Effector memory CD4-positive, alpha-beta T cell (primary cell): ENCODE data around the gene GPR162.
"Not testable (repeated sequence)": the region's sequence is repeated elsewhere in the genome, so short reads cannot be mapped to it uniquely, and the experiment has no call there.

Experiments
- DNase-seq, 3 donors: peaks; one replicate each; pipeline ENCODE4 v3.0.0-alpha.2; 2020
- H3K27ac ChIP-seq: 2 replicates; pipeline ENCODE4 v1.7.0; 2013; ENCODE audit warnings: mild to moderate bottlenecking, low read length, moderate library complexity; ENCODE audit not compliant: insufficient read depth, poor library complexity, severe bottlenecking
- H3K27me3 ChIP-seq: replicated peaks from 2 replicates; pipeline ENCODE4 v1.7.0; 2013; ENCODE audit warnings: mild to moderate bottlenecking, low read length; ENCODE audit not compliant: insufficient read depth, control insufficient read depth, poor library complexity, severe bottlenecking
- H3K36me3 ChIP-seq: 2 replicates; pipeline ENCODE4 v1.7.0; 2013; ENCODE audit warnings: mild to moderate bottlenecking, low read length, moderate library complexity; ENCODE audit not compliant: control insufficient read depth, insufficient read depth
- H3K4me1 ChIP-seq: 2 replicates; pipeline ENCODE4 v1.7.0; 2013; ENCODE audit warnings: low read length, mild to moderate bottlenecking; ENCODE audit not compliant: control insufficient read depth, insufficient read depth, poor library complexity, severe bottlenecking
- H3K4me3 ChIP-seq: 2 replicates; pipeline ENCODE4 v1.7.0; 2013; ENCODE audit warnings: low read length, low read depth, mild to moderate bottlenecking; ENCODE audit not compliant: insufficient read depth, poor library complexity, severe bottlenecking
- H3K9me3 ChIP-seq: 2 replicates; pipeline ENCODE4 v1.7.0; 2013; ENCODE audit warnings: mild to moderate bottlenecking, low read length, moderate library complexity; ENCODE audit not compliant: control insufficient read depth

Gene GPR162

GRCh38 chr12:6872073-6873048 is 50.7 kb downstream of the GPR162 start:
- H3K4me1 ChIP-seq: peaks cover 38% of the 10 kb centered on the region
- peak overlapping the region; percentile 82 for H3K27ac ChIP-seq
- H3K27me3 ChIP-seq: no peaks in the 10 kb centered on the region
- H3K36me3 ChIP-seq: peaks cover 12% of the 10 kb centered on the region
- DNase-seq: peak; percentile 66 to 75 (median 71)
- no peaks in the 10 kb centered on the region for H3K9me3 ChIP-seq
- H3K4me3 ChIP-seq: peak overlapping the region; percentile 83

DNA sequence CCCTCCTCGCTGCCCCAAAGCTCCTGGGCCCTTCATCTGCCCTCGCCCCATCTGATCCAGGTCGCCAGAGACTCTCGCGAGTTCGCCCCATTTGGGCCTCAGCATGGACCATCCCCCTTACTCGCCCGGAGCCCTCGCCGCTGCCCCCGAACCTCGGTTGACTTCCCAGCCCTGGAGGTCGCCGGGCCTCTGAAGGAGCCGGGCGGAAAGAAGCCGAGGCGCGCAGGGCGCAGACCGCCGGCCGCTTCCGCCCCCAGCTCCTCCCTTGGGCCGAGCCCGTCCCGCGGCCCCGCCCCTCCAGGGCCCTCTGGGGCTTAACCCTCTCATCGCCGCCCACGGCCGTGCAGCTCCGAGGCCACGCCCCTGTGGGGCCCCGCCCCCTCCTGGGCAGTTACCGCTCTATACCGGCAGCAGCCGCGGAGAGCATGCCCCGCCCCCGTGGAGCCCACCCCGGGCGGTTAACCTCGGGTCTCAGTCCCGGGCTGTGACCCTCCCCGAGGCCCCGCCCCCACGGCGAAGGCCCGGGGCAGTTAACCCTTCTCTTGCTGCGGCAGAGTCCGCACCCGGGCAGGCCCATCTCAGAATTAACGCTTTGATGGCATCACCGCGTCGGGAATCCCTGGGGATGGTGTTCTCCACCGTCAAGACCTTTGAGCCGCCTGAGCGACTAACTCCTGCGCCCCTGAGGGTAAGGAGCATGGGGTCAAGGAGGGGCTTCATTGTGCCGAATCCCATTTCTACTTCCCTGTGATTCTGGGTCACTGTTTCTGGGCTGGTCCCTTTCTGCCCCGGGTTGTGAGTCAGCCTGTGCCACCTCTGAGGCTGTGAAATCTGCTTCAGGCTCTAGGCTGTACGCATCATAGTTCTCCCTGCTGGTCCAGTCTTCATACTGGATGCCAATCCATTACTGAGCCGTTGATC is 51.7 kb downstream of the GPR162 start, which contains the start of gene SPSB2:
SPSB2 (minus strand) TSS at position 210 of the 921 bp plus-strand sequence. CDS start 402 bp downstream, outside the sequence.
- H3K4me3 ChIP-seq: peak within 1 kb of the TSS; percentile 83
- peak; percentile 97 for DNase-seq
- H3K27me3 ChIP-seq: no peaks in the 10 kb centered on the region
- H3K36me3 ChIP-seq: peaks cover 12% of the 10 kb centered on the region
- peak within 1 kb of the TSS; percentile 82 for H3K27ac ChIP-seq
- peaks cover 33% of the 10 kb centered on the region for H3K4me1 ChIP-seq
- no peaks in the 10 kb centered on the region for H3K9me3 ChIP-seq

- not testable (repeated sequence) for DNase-seq, H3K27me3 ChIP-seq, H3K9me3 ChIP-seq
- Histone ChIP-seq H3K4me1 (peaks cover 27% of the 10 kb centered on the region), H3K27ac (peak overlapping the region; percentile 82), H3K36me3 (peaks cover 12% of the 10 kb centered on the region), H3K4me3 (peak overlapping the region; percentile 83)
These were observed 52.4 kb downstream of the GPR162 start for GRCh38 chr12:6874015-6874368.
